SU-DHL-6 (cell line): Measurements from ENCODE around the gene ANXA2R.

Source experiments
- H2AFZ ChIP-seq: fragments of 200-600 bp; sonication (generic); 2 replicates; pipeline ENCODE4 v1.6.1; 2014; ENCODE audit warnings: low read depth, mild to moderate bottlenecking, moderate library complexity, mixed read lengths, antibody characterized with exemption, low read length; ENCODE audit not compliant: severe bottlenecking
- H3F3A ChIP-seq: fragments of 200-600 bp; shearing (Covaris generic); 2 replicates; pipeline ENCODE4 v1.6.0; 2016; ENCODE audit warnings: antibody characterized with exemption, mild to moderate bottlenecking; ENCODE audit not compliant: insufficient read depth
- H3K27ac ChIP-seq: fragments of 200-600 bp; sonication (generic); 2 replicates; pipeline ENCODE4 v1.5.1; 2016; ENCODE audit warnings: low read depth, mild to moderate bottlenecking, low read length, moderate library complexity, mixed read lengths
- H3K27me3 ChIP-seq: fragments of 200-600 bp; sonication (generic), shearing (Covaris generic); 2 replicates; pipeline ENCODE4 v1.6.0; 2014; ENCODE audit warnings: mild to moderate bottlenecking, low read length
- H3K36me3 ChIP-seq: fragments of 200-600 bp; sonication (generic); 2 replicates; pipeline ENCODE4 v1.6.1; 2014; ENCODE audit warnings: mild to moderate bottlenecking, low read length, mixed read lengths
- H3K4me2 ChIP-seq: fragments of 300-600, 200-600 bp; shearing (Covaris generic), sonication (generic); 2 replicates; pipeline ENCODE4 v1.6.0; 2014; ENCODE audit warnings: low read length, low read depth, mild to moderate bottlenecking; ENCODE audit not compliant: poor library complexity, severe bottlenecking
- H3K4me3 ChIP-seq: fragments of 200-600 bp; sonication (generic); 2 replicates; pipeline ENCODE4 v1.5.1; 2014; ENCODE audit warnings: antibody characterized with exemption, low read length, mild to moderate bottlenecking, mixed read lengths; ENCODE audit not compliant: insufficient read depth, poor library complexity, severe bottlenecking
- H3K79me2 ChIP-seq: fragments of 200-600 bp; sonication (generic); 2 replicates; pipeline ENCODE4 v1.6.1; 2014; ENCODE audit warnings: mild to moderate bottlenecking, low read length, moderate library complexity; ENCODE audit not compliant: insufficient read depth
- H3K9ac ChIP-seq: fragments of 200-600 bp; sonication (generic); 2 replicates; pipeline ENCODE4 v1.7.0; 2014; ENCODE audit warnings: mild to moderate bottlenecking, low read length
- H3K9me2 ChIP-seq: fragments of 200-600 bp; sonication (generic); replicated peaks from 2 replicates; pipeline ENCODE4 v1.6.1; 2014; ENCODE audit warnings: low read length; ENCODE audit not compliant: insufficient read depth
- H3K9me3 ChIP-seq: fragments of 200-600 bp; sonication (generic); 2 replicates; pipeline ENCODE4 v1.6.1; 2014; ENCODE audit warnings: low read length, mixed read lengths; ENCODE audit not compliant: insufficient read depth
- H4K20me1 ChIP-seq: fragments of 200-600 bp; sonication (generic); 2 replicates; pipeline ENCODE4 v1.6.1; 2014; ENCODE audit warnings: low read depth, mild to moderate bottlenecking, antibody characterized with exemption, low read length, moderate library complexity, mixed read lengths
- EZH2phosphoT487 ChIP-seq: fragments of 200-600 bp; sonication (generic), shearing (Covaris generic); conservative IDR thresholded peaks from 2 replicates; pipeline ENCODE4 v1.6.1; 2018; ENCODE audit warnings: mild to moderate bottlenecking, antibody characterized with exemption, low read length, moderate library complexity, mixed read lengths
- TF ChIP-seq, protein P1 (sequence below): fragments of 200-600 bp; sonication (generic); IDR thresholded peaks from one replicate; pipeline ENCODE4 v1.5.1; 2017; ENCODE audit warnings: antibody characterized with exemption, mild to moderate bottlenecking, low read length, moderate library complexity; ENCODE audit not compliant: insufficient read depth, poor library complexity, severe bottlenecking

Gene ANXA2R

GRCh38 chr5:43001748-43002147 is 38.4 kb downstream of the ANXA2R start:
- H2AFZ ChIP-seq = no peak overlapping the region
- H3K4me3 ChIP-seq = no peak overlapping the region
- H3K27ac ChIP-seq = no peak overlapping the region
- TF ChIP-seq, protein P1, sequence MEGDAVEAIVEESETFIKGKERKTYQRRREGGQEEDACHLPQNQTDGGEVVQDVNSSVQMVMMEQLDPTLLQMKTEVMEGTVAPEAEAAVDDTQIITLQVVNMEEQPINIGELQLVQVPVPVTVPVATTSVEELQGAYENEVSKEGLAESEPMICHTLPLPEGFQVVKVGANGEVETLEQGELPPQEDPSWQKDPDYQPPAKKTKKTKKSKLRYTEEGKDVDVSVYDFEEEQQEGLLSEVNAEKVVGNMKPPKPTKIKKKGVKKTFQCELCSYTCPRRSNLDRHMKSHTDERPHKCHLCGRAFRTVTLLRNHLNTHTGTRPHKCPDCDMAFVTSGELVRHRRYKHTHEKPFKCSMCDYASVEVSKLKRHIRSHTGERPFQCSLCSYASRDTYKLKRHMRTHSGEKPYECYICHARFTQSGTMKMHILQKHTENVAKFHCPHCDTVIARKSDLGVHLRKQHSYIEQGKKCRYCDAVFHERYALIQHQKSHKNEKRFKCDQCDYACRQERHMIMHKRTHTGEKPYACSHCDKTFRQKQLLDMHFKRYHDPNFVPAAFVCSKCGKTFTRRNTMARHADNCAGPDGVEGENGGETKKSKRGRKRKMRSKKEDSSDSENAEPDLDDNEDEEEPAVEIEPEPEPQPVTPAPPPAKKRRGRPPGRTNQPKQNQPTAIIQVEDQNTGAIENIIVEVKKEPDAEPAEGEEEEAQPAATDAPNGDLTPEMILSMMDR = no peak
- TF ChIP-seq EZH2phosphoT487 = no peak
- peaks cover 7% of the 10 kb centered on the region; the same call in 1 of the 2 replicates for H3F3A ChIP-seq
- no peaks in the 10 kb centered on the region for H3K27me3 ChIP-seq
- no peaks in the 10 kb centered on the region for H3K9me3 ChIP-seq
- no peaks in the 10 kb centered on the region for H4K20me1 ChIP-seq
- no peaks in the 10 kb centered on the region for H3K9me2 ChIP-seq
- no peaks in the 10 kb centered on the region for H3K36me3 ChIP-seq
- no peaks in the 10 kb centered on the region for H3K79me2 ChIP-seq
- H3K9ac ChIP-seq = no peak overlapping the region
- H3K4me2 ChIP-seq = no peak overlapping the region

- Histone ChIP-seq H3K79me2 (no peaks in the 10 kb centered on the region), H2AFZ (no peak overlapping the region), H3K4me2 (no peak overlapping the region), H3K9ac (no peak overlapping the region), H3K9me2 (no peaks in the 10 kb centered on the region), H3F3A (no peaks in the 10 kb centered on the region; the same call in 1 of the 2 replicates), H4K20me1 (no peaks in the 10 kb centered on the region), H3K9me3 (no peaks in the 10 kb centered on the region), H3K36me3 (no peaks in the 10 kb centered on the region), H3K4me3 (no peak overlapping the region), H3K27me3 (no peaks in the 10 kb centered on the region), H3K27ac (no peak overlapping the region)
- TF ChIP-seq EZH2phosphoT487 = no peak
- TF ChIP-seq, protein P1 = no peak
These were observed 39.2 kb downstream of the ANXA2R start for GRCh38 chr5:43000914-43001313.

- Histone ChIP-seq H3K4me3 (no peak overlapping the region), H3K27ac (no peak overlapping the region), H3K79me2 (no peaks in the 10 kb centered on the region), H4K20me1 (no peaks in the 10 kb centered on the region), H3K27me3 (no peaks in the 10 kb centered on the region), H3F3A (no peaks in the 10 kb centered on the region; the same call in 1 of the 2 replicates), H3K9ac (no peak overlapping the region), H3K9me3 (no peaks in the 10 kb centered on the region), H3K36me3 (no peaks in the 10 kb centered on the region), H3K4me2 (no peak overlapping the region), H2AFZ (no peak overlapping the region), H3K9me2 (no peaks in the 10 kb centered on the region)
- TF ChIP-seq, protein P1 = no peak
- no peak for TF ChIP-seq EZH2phosphoT487
These were observed 39.8 kb downstream of the ANXA2R start for GRCh38 chr5:43000111-43000840.
